Activated CD4-positive, alpha-beta T cell treated with anti-CD3 and anti-CD28 coated beads for 48 hours (primary cell): Measurements from ENCODE around the gene AQR.
"Not testable (repeated sequence)": the region's sequence is repeated elsewhere in the genome, so short reads cannot be mapped to it uniquely, and the experiment has no call there.

ENCODE experiments used
- DNase-seq: peaks from one replicate; pipeline ENCODE4 v3.0.0-alpha.2; 2020

The AQR gene

DNA sequence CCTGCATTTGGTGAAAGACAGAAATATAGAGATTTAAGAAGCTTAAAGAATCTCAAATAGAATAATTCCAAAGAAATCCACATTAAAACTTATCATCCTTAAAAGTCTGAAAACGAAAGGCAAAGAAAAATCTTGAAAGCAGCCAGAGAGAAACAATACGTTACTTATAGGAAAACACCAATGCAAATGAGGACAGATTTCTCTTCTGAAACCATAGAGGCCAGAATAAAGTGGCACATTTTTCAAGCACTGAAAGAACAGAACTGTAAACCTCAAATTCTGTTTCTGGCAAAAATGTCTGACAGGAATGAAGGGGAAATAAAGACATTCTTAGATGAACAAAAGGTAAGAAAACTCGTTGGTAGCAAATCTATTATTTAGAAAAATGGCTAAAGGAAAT is 160.4 kb downstream of the AQR start:
- DNase-seq: no peak

- no peak for DNase-seq
These were observed 161.5 kb downstream of the AQR start for GRCh38 chr15:34808016-34808415.

GRCh38 chr15:34807241-34807640 is 162.3 kb downstream of the AQR start:
- DNase-seq: not testable (repeated sequence)

DNA sequence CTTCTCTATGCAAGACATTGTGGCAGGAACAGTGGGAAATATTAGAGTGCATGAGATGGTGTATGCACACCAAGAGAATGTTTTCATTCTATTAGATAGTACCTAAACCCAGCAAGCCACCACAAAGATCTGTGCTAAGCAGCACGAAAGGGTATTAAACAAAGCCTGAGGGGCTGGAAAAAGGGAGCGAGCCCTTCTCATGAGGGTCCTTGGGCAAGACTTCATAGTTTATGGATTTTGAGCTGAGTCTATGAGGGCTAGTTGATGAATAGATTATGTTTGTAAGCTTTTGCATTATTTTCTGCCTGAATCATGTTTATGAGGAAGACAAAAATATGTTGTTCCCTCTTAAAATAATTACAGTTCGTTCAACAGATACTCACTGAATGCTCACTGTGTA is 164.8 kb downstream of the AQR start:
- no peak for DNase-seq

GRCh38 chr15:34804113-34804512 is 165.4 kb downstream of the AQR start:
- no peak for DNase-seq

GRCh38 chr15:34802803-34803750 is 166.5 kb downstream of the AQR start:
- no peak for DNase-seq

DNA sequence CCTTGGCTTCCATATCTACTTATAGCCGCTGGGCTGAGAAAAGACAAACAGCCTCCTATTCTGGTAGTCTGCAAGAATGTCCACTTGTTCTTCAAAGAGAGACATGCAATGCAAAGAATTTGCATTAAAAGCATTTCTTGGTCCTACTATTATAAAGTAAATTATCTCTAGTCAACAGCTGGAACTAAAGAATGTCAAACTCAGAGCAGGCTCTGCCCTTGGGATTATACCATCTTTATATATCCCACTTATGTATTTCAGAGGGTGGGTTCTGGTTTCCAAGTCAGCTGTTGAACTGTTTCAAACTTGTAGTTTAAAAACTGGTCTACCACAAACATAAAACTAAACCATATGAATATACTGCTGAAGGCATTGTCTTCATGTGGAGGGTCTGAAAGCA is 167.2 kb downstream of the AQR start:
- DNase-seq: no peak
